Measurements from ENCODE around the gene MAPKAPK5.
"Not testable (repeated sequence)": the region's sequence is repeated elsewhere in the genome, so short reads cannot be mapped to it uniquely, and the experiment has no call there.

The MAPKAPK5 gene

GRCh38 chr12:111841750-111842555, at the start of gene MAPKAPK5:
Gene MAPKAPK5 (plus strand): TSS chr12:111842228. CDS start chr12:111842734, 506 bp downstream.
- peak; percentile 98 for DNase-seq

DNA sequence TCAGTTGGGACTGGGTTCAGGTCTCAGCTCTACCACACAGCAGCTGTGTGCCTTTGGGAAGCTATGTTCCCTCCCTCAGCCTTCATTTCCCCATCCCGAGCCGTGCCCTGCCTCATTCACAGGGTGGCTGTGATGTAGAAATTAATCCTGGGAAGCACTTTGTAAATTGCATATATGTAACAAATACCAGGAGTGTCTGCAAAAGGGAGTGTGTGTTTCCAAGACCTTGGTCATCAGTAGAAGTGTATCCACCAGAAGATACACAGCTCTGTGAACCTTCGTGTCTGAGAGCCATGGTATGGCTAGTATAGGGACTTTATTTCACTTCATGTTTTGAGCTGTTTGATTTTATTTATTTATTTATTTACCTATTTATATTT, 49.2 kb upstream of the MAPKAPK5 start:
- DNase-seq: no peak

DNA sequence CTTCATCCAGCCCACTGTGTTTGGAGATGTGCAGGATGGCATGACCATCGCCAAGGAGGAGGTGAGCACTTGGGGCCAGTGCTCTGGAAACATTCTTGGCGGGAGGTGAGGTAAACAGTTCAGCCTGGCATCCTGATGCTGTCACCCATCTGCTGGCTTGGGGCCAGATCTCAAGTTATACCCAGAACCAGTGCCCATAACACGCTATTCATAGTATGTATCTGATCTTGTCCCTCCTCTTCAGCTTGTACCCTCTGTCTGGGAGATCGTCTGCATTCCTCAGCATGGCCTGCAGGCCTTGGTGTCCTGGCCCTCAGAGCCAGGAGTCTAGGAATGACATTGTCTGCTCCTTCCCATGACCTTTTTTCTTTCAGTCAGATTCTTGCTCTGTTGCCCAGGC, 43.8 kb upstream of the MAPKAPK5 start:
- DNase-seq: no peak

- no peak for DNase-seq
These were observed 42.3 kb upstream of the MAPKAPK5 start for GRCh38 chr12:111799758-111800157.

- no peak for DNase-seq
These were observed 38.9 kb upstream of the MAPKAPK5 start for GRCh38 chr12:111803038-111803626.

GRCh38 chr12:111803851-111804250, 38.2 kb upstream of the MAPKAPK5 start:
- DNase-seq: no peak

GRCh38 chr12:111806304-111806703, 35.7 kb upstream of the MAPKAPK5 start:
- DNase-seq: no peak

GRCh38 chr12:111807232-111807631, 34.8 kb upstream of the MAPKAPK5 start:
- no peak for DNase-seq

DNA sequence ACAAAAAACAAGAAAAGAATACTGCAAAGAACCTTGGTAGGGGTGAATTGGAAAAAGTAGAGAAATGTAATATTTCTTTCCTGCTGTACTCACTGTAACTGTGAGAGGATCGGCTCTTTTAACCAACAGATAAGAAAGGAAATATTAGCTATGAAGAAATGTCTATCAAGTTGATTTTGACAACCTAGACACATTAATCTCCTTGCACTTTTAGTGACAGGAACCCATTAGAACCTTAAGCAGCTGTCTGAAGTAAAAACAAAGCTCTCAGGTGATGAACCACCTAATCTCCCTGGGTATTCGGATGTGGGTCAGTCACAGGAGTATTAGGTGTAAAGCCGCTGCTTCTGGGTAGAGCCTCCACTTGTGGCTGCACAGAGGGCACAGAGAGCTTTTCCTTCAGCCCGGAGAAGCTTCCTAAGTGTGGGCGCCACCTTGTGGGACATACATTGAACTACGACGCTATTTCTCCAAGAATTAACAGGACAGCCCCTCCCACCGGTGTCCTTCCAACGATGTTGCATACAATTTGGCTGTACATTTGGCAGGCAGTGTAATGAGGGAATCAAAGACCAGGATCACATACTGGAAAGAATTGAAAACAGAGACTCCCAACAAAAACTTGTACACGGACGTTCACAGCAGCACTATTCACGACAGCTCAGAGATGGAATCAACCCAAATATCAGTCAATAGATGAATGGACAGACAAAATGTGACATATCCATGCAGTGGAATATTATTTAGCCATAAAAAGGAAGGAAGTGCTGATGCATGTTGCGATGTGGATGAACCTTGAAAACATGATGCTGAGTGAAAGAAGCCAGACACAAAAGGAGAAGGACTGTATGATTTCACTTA, 28.9 kb upstream of the MAPKAPK5 start:
- DNase-seq: peak; percentile 67

DNA sequence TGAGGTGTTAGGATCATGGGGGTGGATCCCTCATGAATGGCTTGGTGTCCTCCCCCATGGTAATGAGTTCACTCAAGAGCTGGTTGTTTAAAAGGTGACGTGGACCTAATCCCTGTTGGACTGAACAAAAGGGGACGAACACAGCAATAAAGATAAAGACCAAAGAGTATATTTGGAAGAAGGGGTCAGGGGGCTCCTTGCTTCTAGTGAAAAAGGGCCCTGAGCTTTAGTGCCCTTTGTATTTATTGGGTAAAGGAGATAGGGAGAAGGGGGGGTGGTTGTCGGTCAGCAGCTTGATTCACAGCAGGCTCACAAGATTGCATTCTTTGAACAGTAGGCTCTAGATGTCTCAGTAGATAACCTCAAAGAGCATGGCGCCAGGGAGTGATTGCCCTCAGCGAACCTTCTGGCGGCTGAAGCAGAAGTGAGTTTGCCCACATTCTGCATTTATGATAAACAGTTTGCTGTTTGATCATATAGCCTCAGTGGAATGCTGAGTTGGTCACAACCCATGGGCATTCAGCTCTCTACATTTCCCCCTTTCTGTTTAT, 25.9 kb upstream of the MAPKAPK5 start:
- no peak for DNase-seq

DNA sequence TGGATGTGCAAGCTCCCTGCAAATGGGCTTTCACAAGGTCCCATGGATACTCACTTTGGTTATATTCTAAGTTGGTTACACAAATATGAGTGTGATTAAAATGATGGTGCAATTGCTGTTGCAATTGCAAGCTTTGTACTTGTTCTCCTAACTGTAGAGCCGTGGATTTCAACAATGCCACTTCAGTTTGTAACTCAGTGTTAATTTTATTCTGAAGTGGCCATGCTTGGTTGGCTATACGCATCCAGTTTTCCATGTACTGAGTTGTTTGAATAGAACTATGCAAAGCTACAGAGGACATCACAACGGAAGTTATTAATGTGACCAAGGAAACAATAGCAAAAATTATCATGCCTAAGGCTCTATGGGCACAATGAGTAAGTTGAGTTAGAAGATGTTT, 25.1 kb upstream of the MAPKAPK5 start:
- not testable (repeated sequence) for DNase-seq

DNA sequence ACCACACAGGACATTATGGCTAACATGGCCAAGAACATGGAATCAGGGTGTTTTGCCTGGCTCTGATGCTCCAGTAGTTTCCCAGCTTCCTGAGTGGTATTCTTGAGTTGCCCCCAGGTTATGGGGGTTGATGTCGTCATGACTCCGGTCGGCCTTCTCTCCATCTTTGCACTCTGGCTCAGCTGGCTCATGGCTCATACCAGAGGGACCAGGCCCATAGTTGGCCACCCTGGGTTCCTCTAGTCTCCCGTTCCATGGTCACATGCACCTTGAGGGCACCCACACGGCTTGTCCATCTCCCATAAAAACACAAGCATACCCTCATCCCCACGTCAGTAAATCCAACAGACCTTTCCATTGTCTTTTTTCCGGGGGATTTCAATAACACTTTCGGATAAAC, 23.7 kb upstream of the MAPKAPK5 start:
- DNase-seq: no peak

GRCh38 chr12:111819191-111820158, 22.6 kb upstream of the MAPKAPK5 start:
- no peak for DNase-seq

- DNase-seq: not testable (repeated sequence)
These were observed 21.2 kb upstream of the MAPKAPK5 start for GRCh38 chr12:111820828-111821227.

DNA sequence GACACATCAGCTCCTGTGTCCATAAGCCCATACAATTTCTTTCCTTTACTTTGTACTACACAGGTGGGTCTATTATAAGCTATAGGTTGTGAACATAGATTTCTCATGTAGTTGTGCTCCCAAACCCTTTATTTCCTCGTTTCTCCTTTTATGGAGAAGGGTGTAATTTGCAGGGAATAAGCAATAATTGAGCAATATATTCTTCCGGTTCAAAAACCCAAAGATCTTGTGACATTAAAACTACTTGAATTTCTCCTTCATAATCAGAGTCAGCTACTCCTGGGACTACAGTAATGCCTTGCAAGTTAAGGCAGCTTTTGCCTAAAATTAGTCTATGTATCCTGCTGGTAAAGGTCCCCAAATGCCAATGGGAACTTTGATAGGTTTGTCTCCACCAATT, 19.1 kb upstream of the MAPKAPK5 start:
- DNase-seq: no peak

- DNase-seq: no peak
These were observed 18.1 kb upstream of the MAPKAPK5 start for GRCh38 chr12:111823891-111824290.

GRCh38 chr12:111824312-111824711, 17.7 kb upstream of the MAPKAPK5 start:
- not testable (repeated sequence) for DNase-seq

- no peak for DNase-seq
These were observed 16.5 kb upstream of the MAPKAPK5 start for GRCh38 chr12:111825509-111825908.

GRCh38 chr12:111826316-111826715, 15.7 kb upstream of the MAPKAPK5 start:
- no peak for DNase-seq

DNA sequence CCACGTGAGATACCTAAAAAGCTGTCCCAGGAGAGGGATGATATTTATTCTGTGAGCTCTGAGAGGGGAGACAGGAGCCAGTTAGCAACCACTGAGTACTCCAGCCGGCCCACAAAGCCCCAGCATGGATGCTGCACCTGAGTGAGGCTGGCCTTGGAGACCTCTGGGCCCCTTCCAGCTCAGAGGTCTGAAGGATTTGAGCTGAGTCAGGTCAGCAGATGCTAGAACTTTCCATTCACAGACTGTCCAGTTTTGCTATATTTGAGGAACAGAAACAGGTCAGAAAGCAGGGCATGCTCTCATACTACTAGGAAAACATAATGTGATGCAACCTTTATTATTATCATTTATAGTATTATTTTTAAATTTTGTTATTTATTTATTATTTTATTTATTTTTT, 15.0 kb upstream of the MAPKAPK5 start:
- no peak for DNase-seq

DNA sequence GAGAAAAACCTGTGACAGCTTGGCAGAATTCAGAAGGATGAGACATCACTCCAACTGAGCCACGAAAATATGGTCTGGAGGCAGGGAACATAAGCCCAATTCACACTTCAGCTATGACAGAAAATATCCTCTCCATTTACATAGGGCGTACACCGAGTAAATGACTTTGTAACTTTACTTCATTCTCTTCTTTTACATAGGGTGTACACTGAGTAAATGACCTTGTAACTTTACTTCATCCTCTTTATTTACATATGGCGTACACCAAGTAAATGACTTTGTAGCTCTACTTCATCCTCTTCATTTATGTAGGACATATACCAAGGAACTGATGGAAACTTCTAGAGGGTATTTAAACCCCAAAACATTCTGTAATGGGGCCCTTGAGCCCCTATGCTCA, 14.1 kb upstream of the MAPKAPK5 start:
- no peak for DNase-seq

DNA sequence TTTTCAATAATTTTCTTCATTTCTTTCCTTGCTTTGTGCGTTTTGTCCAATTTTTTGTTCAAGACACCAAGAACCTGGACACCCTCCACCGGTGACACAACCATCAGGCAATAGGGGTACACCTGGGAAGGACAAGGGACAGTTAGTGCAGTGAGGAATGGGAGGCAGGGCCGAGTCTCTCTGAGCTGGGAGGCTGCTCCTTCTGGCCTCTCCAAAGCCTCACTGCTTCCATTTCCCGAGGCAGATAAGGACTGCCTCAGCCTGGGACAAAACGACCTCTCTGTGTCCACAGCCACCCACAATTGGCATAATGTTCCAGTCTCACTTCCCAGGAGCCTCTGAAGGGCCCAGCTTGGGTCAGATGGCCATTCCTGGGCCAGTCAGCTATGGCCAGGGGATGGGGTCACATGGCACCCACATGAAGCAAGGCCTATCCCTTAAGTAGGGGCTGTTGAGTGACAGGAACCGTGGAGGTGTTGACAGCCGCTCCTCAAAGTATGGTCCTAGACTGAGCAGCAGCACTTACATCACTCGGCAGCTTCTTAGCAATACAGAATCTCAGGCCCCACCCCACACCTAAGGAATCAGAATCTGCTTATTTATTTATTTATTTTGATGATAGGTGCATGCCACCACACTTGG, 13.6 kb upstream of the MAPKAPK5 start:
- no peak for DNase-seq

Data from stimulated activated CD4-positive, alpha-beta T cell treated with anti-CD3 and anti-CD28 coated beads, Interleukin-2, amount 100 ng/mL, for 24 hours (primary cell).